HG03565 (cell line): ENCODE measurements around the gene DQX1.
"Not testable (repeated sequence)": the region's sequence is repeated elsewhere in the genome, so short reads cannot be mapped to it uniquely, and the experiment has no call there.

Source experiments
- ATAC-seq: cut with Tn5 transposase; IDR thresholded peaks from one replicate; pipeline ENCODE4 v1.9.1; 2021; ENCODE audit warnings: mild to moderate bottlenecking, moderate library complexity; ENCODE audit not compliant: unreplicated experiment

DQX1 gene

GRCh38 chr2:74497777-74498499 is 28.1 kb downstream of the DQX1 start:
- no peak for ATAC-seq

GRCh38 chr2:74496997-74497776 is 28.8 kb downstream of the DQX1 start:
- no peak for ATAC-seq

DNA sequence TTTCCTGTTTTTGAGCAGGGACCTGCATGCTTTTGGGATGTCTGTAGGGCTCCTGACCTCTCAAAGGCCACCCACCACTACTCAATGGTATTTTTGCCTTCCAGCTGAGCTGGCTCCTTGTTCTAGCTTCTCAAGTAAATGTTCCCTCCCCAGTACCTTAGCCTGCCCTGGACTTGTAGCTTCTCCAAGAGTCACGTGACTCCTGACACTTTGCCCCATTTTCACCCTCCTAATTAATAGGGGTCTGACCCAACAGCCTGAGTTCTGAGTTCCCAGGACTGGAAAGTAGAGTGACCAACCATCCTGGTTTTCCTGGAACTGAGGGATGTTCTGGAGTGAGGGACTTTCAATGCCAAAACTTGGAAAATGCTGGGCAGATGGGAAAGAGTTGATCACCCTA is 30.6 kb downstream of the DQX1 start:
- no peak for ATAC-seq

- ATAC-seq, result no peak
Observed at GRCh38 chr2:74493546-74493945, 32.5 kb downstream of the DQX1 start.

DNA sequence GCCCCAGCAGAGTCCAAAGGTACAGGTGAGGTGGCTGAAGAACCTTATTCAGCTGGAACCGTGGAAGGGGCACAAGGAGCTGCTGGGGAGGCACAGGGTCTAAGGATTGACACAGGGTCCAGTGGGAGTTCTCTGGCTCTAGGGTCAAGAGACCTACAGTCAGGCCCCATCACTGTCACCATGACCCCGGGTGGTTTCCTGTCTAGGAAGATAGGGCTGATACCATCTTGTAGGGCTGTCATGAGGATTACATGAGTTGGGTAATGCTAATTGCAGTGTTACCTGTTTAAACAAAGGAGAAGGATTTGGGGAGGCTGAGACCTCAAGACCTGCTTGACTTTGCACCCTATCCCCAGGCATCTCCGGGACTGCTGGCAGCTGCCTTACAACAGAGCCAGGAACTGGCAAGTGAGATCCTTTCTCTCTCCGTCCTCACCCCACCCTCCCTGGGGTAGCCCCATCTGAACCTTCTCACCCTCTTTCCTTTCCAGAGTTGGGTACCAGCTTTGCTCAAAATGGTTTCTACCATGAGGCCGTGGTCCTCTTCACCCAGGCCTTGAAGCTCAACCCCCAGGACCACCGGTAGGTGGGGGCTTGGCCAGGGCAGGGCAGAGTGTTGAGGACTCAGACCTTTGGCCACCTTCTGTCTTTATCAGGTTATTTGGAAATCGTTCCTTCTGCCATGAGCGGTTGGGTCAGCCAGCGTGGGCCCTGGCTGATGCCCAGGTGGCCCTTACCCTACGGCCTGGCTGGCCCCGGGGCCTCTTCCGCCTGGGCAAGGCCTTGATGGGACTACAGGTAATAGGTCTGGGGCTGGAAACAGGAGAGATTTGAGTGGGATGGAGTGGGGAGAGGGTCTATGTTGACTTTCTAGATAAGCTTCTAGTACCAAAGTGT is 34.1 kb downstream of the DQX1 start:
- ATAC-seq, result no peak

DNA sequence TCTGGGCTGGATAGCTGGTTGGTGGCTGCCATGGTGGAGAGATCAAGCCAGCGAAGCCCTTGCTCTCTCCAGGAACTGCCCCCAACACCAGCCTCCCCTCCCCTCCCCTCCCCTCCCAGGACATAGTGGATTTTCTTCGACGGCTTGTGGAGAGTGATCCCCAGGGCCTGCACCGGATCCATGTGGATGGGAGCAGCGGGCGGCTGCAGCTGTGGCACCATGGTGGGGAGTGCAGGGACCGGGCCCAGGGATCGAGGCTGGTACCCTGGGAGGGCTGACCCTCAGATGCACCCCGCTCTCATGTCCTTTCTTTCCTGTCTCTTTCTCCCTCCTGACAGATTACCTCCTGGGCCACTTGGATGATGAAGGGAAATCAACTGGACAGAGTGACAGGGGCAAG is 36.1 kb downstream of the DQX1 start:
- no peak for ATAC-seq

DNA sequence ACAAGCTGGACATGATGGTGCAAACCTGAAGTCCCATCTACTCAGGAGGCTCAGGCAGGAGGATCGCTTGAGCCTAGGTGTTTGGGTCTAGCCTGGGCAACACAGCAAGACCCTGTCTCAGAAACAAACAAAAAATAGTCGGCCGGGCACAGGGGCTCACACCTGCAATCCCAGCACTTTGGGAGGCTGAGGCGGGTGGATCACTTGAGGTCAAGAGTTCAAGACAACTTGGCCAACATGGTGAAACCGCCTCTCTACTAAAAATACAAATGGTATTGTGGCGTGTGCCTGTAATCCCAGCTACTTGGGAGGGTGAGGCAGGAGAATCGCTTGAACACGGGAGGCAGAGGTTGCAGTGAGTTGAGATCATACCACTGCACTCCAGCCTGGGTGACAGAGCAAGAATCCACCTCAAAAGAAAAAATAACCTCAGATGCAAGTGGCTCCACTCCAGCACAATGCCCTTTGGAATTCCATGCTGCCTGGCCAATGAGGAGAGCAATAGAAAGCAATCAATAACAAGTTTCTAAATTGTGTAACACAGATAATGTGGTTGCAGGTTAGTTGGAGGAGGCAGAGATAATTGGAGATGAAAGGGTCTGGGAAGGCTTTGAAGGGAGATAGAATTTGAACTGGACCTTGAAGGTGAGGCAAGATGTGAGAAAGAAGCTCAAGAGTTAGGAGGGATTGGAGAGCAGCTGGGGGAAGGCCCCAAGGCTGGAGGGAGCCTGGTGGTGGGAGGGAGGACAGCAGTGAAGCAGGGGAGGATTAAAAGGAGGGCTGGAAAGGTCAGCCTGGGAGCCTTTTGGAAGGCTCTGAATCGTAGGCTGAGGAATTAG is 37.2 kb downstream of the DQX1 start:
- no peak for ATAC-seq

- ATAC-seq, result no peak
Observed at GRCh38 chr2:74486141-74486540, 39.9 kb downstream of the DQX1 start.

GRCh38 chr2:74483675-74484164 is 42.3 kb downstream of the DQX1 start:
- not testable (repeated sequence) for ATAC-seq

DNA sequence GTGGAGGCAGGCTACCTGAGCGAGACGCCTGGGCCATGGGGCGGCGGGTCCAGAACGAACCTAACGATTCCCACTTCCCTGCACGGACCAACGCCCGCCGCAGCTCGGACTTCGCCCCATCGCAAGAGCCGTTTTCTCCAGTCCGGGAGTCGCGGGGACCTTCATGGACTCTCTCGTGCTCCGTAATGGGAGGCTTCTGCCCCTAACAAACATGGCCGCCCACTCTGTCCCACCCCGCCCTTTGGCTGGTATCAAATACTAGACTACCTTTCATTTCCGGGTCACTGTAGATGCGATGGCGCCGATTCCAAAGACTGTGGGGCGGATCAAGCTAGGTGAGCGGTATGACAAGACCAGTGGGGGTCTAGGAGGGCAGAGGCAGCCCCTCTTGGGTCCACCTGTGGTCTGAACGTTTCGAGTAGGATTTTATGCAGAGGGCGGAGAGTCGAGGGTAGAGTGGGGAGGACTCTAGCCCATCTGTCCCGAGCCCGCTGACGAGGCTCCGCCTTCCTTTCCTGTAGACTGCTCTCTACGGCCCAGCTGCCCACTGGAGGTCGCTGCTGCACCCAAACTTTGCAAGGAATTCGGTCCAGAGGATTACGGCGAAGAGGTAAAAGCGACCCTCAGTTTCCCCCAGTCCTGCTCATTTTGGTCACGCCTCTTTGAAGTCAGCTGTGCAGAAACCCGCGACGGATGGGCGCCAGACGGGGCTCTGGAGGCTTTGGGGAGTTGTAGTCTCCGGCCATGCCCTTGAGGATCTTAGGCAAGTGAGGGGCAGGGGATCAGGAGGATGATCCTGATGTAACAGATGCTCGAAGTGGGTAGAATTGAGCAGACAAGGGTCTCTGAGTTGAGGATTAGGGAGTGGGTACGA is 43.0 kb downstream of the DQX1 start, which contains the start of the genes CCDC142 and TTC31:
Gene CCDC142 (minus strand): TSS at position 198 of the 874 bp plus-strand sequence. CDS start 161 bp downstream, at position 37.
Gene TTC31 (plus strand): TSS at position 281 of the 874 bp plus-strand sequence. CDS start 15 bp downstream, at position 296.
- peak; percentile 68 for ATAC-seq

DNA sequence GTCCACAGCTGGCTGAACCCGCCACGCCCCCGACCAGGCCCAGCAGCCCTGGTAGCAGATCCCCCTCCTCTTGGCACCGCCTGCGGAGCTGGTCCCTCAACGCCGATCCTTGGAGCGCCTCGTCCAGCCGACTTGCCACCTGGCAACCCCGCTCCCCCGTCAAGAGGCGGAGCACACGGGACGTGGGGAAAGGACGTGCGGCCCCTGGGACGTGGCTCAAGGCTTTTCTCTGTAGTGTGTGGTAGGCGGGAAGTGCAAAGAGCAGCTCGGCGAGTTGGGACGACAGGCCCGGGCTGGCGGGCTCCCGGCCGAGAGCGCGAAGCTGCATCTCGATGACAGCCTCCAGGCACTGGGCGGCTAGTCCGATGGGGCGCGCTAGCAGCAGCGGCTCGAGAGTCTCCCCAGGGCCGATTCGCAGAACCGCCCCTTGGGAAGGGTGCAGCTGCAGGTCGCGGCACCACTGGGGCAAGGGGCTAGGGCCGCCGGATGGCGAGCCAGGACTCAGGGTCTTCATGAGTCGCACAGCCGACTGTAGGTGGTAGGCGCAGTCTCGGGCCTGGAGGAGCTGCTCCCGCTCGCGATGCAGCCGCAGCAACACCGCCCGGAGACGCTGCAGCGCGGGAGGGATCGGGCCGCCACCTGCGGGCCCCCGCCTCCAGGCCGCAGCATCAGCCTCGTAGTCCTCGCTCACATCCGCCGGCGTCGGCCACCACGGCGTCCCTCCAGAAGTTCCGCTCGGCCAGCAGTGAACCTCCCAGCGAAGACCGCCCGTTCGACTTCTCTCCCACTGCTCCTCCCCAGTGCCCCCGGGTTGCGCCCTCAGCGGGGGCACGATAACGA is 43.9 kb downstream of the DQX1 start:
- peak; percentile 27 for ATAC-seq

- ATAC-seq, result no peak
Observed at GRCh38 chr2:74481431-74481830, 44.6 kb downstream of the DQX1 start.

DNA sequence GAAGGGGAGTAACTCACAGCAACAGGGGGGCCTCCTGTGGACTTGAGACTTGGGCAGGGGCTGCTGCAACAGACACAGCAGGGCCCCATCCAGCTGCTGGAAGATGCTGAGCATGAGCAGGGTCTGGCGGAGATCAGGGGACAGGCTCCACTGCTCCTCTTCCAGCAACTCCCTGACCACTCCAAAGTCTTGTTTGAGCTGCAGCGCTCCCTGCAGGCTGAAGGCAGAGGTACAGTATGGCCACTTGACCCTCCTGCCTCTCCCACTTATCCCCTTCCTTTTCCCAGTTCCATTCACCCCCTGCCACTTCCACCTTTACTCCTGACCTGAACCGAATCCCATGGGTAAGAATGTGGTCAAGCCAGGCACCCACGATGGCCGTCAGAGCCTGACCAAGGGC is 51.1 kb downstream of the DQX1 start:
- no peak for ATAC-seq

DNA sequence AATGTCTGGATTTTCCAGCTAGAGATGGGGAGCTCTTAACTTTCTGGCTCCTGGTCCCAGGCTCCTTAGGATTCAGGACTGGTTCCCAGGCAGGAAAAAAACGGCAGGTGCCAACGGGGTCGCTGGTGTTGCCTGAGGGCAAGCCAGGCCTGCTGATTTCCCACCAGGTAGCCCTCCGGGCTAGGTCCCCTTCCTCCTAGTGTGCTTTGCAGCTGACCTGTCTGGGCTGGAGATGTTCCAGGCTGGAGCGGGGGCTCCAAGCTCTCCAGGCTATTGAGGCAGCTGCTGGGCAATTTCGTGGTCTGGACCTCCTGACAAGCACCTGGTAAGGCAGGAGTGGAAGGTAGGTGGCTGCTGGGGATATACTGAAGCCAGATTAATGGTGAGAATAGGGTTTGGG is 51.5 kb downstream of the DQX1 start:
- ATAC-seq, result no peak

DNA sequence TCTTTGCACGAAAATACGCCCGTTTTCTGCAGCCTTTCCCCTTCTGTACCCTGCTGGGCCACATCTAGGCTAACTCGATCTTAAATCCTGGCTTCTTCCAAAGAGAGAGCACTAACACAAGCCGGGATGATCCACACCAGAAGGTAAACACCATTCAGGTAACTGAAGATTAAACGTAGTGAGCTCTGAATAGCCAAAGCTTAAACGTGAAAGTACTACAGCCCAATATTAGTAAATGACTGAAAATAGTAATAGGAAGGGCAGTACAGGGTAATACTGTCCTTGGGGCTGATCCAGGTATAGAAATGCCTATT is 53.1 kb downstream of the DQX1 start:
- no peak for ATAC-seq

DNA sequence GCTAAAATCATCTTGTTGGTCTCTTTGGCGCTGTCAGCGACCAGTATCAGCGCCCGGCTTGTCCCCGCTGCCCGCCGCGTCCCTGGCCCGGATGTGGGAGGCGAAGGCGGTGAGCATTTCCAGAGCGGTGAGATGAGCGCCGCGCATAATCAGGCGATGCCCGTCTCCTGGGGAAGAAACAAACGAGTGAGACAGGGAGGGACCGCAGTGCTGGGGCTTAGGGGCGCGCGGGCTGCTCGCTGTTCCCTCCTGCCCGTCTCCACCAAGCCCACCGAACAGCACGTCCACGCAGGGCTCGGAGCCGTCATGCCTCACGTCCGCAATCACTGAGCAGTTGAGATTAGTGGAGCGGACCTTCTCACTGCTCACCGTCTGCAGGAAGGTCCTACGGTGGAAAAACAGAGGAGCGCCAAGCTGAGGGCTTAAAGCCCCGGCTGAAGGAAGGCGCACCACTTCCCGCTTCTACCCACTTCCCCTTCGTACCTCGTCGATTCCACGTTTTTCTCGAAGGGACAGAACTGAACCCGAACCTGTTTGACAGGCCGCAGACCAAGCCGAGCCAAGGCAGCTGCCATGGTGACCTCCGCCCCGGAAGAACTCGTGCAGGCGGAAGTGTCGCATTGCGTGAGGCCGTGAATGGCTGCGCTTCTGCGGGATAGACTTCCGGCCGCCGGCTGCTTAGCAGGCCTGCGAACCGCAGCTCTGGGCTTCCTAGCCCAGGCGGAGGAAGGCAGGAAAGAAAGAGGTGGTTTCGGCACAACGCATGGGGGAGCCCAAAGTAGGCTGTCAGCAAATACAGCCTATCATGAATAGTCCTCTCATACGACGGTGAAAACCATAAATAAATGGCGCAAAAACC is 53.7 kb downstream of the DQX1 start, which contains the start of gene MRPL53:
Gene MRPL53 (minus strand): TSS at position 595 of the 859 bp plus-strand sequence. CDS start 20 bp downstream, at position 575.
- peak; percentile 74 for ATAC-seq

- ATAC-seq, result peak; percentile 6
Observed at GRCh38 chr2:74471332-74472065, 54.5 kb downstream of the DQX1 start.
